Neural progenitor cell (in vitro differentiated cells): ENCODE measurements around the gene CPHXL.

Source experiments
- CTCF ChIP-seq: fragments of 200-600 bp; sonication (generic); IDR thresholded peaks from 2 replicates; pipeline ENCODE4 v1.5.1; 2017; ENCODE audit warnings: antibody characterized with exemption, mild to moderate bottlenecking
- EZH2 ChIP-seq: fragments of 200-600 bp; sonication (generic); IDR thresholded peaks from 2 replicates; pipeline ENCODE4 v1.6.1; 2017; ENCODE audit warnings: antibody characterized with exemption, mild to moderate bottlenecking, moderate library complexity
- EZH2phosphoT487 ChIP-seq: fragments of 200-600 bp; sonication (generic); IDR thresholded peaks from 2 replicates; pipeline ENCODE4 v1.6.1; 2017; ENCODE audit warnings: antibody characterized with exemption

GRCh38 chr16:75745823-75746222, 19.5 kb upstream of the CPHXL start:
- TF ChIP-seq CTCF (no peak), EZH2 (no peak), EZH2phosphoT487 (no peak)
